ENCODE results near the gene KIAA0232.

Gene KIAA0232

DNA sequence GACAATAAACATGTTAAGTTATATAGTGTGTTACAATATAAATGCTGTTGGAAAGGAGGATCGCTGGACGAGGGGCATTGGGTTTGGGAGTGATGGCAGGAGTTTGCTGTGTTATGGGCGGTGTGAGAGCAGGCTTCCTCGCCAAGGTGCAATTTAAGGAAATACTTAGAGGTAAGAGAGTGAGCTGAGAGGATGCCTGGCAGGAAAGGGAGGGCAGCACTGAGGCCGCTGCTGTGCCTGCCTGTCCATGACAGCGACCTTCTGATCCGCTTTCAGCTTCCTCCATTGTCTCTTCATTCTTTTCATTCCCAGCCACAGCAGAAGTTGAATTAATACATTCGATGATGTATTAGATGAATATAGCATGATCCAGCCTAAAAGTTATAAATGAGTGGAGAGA is 85.9 kb downstream of the KIAA0232 start:
- Histone ChIP-seq H3K4me2 (ENCODE audit: low read length) (no peak overlapping the region), H4K20me1 (ENCODE audit: control insufficient read depth, insufficient read depth, low read depth, low read length) (no peaks in the 10 kb centered on the region), H3K9me2 (replicated peaks; ENCODE audit: control insufficient read depth, low read length) (no peaks in the 10 kb centered on the region), H3K36me3 (ENCODE audit: control insufficient read depth, low read length) (peaks cover 26% of the 10 kb centered on the region), H3K9me3 (ENCODE audit: control insufficient read depth, insufficient read depth, low read length) (no peaks in the 10 kb centered on the region), H3F3A (ENCODE audit: control insufficient read depth, insufficient read depth) (peaks cover 4% of the 10 kb centered on the region), H3K27ac (ENCODE audit: low read depth, low read length) (no peak overlapping the region), H3K4me3 (ENCODE audit: low read length) (no peak overlapping the region), H3K4me1 (ENCODE audit: control insufficient read depth, low read length) (peaks cover 9% of the 10 kb centered on the region), H3K79me2 (ENCODE audit: control insufficient read depth, low read length) (no peaks in the 10 kb centered on the region), H3K27me3 (ENCODE audit: control insufficient read depth, low read length) (no peaks in the 10 kb centered on the region)
- no peak for TF ChIP-seq EZH2phosphoT487 (IDR thresholded peaks at IDR 0.05; ENCODE audit: borderline replicate concordance, low read length)
- TF ChIP-seq, protein P1, sequence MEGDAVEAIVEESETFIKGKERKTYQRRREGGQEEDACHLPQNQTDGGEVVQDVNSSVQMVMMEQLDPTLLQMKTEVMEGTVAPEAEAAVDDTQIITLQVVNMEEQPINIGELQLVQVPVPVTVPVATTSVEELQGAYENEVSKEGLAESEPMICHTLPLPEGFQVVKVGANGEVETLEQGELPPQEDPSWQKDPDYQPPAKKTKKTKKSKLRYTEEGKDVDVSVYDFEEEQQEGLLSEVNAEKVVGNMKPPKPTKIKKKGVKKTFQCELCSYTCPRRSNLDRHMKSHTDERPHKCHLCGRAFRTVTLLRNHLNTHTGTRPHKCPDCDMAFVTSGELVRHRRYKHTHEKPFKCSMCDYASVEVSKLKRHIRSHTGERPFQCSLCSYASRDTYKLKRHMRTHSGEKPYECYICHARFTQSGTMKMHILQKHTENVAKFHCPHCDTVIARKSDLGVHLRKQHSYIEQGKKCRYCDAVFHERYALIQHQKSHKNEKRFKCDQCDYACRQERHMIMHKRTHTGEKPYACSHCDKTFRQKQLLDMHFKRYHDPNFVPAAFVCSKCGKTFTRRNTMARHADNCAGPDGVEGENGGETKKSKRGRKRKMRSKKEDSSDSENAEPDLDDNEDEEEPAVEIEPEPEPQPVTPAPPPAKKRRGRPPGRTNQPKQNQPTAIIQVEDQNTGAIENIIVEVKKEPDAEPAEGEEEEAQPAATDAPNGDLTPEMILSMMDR (IDR thresholded peaks at IDR 0.05; ENCODE audit: low read depth, low read length, poor library complexity, severe bottlenecking) = no peak

DNA sequence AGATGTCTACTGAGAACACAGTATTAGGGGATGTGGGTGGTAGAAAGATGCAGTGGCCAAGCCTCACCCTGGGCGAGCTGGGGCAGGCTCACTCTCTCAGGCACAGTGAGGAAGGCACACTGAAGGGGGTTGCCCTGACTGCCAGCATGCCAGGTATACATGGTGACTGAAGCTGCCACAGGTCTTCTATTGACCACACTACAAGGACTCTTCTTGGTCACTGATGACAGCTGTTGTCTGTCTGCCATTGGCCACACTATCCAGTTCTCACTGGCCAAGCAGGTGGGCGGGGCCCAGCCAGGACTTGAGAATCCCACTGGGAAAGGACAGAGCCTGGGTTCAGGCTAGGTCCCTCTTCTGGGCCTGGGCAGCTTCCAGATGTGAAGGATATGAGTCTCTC is 87.4 kb downstream of the KIAA0232 start:
- no peak for TF ChIP-seq EZH2phosphoT487 (IDR thresholded peaks at IDR 0.05; ENCODE audit: borderline replicate concordance, low read length)
- TF ChIP-seq, protein P1 (IDR thresholded peaks at IDR 0.05; ENCODE audit: low read depth, low read length, poor library complexity, severe bottlenecking) = no peak
- Histone ChIP-seq H3K79me2 (ENCODE audit: control insufficient read depth, low read length) (no peaks in the 10 kb centered on the region), H3K9me3 (ENCODE audit: control insufficient read depth, insufficient read depth, low read length) (no peaks in the 10 kb centered on the region), H3K4me1 (ENCODE audit: control insufficient read depth, low read length) (peaks cover 9% of the 10 kb centered on the region), H3K9me2 (replicated peaks; ENCODE audit: control insufficient read depth, low read length) (no peaks in the 10 kb centered on the region), H4K20me1 (ENCODE audit: control insufficient read depth, insufficient read depth, low read depth, low read length) (no peaks in the 10 kb centered on the region), H3K36me3 (ENCODE audit: control insufficient read depth, low read length) (peaks cover 26% of the 10 kb centered on the region), H3K4me3 (ENCODE audit: low read length) (no peak overlapping the region), H3K27ac (ENCODE audit: low read depth, low read length) (no peak overlapping the region), H3K27me3 (ENCODE audit: control insufficient read depth, low read length) (no peaks in the 10 kb centered on the region), H3F3A (ENCODE audit: control insufficient read depth, insufficient read depth) (peaks cover 4% of the 10 kb centered on the region; the same call in 1 of the 2 replicates), H3K4me2 (ENCODE audit: low read length) (no peak overlapping the region)

GRCh38 chr4:6873291-6873690 is 90.8 kb downstream of the KIAA0232 start:
- Histone ChIP-seq H3F3A (ENCODE audit: control insufficient read depth, insufficient read depth) (peaks cover 4% of the 10 kb centered on the region; the same call in 1 of the 2 replicates), H3K79me2 (ENCODE audit: control insufficient read depth, low read length) (no peaks in the 10 kb centered on the region), H3K36me3 (ENCODE audit: control insufficient read depth, low read length) (peaks cover 53% of the 10 kb centered on the region), H3K4me1 (ENCODE audit: control insufficient read depth, low read length) (peaks cover 9% of the 10 kb centered on the region), H3K27ac (ENCODE audit: low read depth, low read length) (no peak overlapping the region), H3K9me2 (replicated peaks; ENCODE audit: control insufficient read depth, low read length) (no peaks in the 10 kb centered on the region), H3K9me3 (ENCODE audit: control insufficient read depth, insufficient read depth, low read length) (no peaks in the 10 kb centered on the region), H4K20me1 (ENCODE audit: control insufficient read depth, insufficient read depth, low read depth, low read length) (no peaks in the 10 kb centered on the region), H3K4me3 (ENCODE audit: low read length) (no peak overlapping the region), H3K27me3 (ENCODE audit: control insufficient read depth, low read length) (no peaks in the 10 kb centered on the region), H3K4me2 (ENCODE audit: low read length) (no peak overlapping the region)
- TF ChIP-seq, protein P1 (IDR thresholded peaks at IDR 0.05; ENCODE audit: low read depth, low read length, poor library complexity, severe bottlenecking) = no peak
- no peak for TF ChIP-seq EZH2phosphoT487 (IDR thresholded peaks at IDR 0.05; ENCODE audit: borderline replicate concordance, low read length)
